MM.1S (cell line): Measurements from ENCODE around the gene SPINT4.

Source experiments
- DNase-seq: peaks from one replicate; pipeline ENCODE4 v3.0.0-alpha.2; 2015
- H2AFZ ChIP-seq: fragments of 300-600 bp; sonication (generic); 2 replicates; pipeline ENCODE4 v1.6.0; 2016; ENCODE audit warnings: antibody characterized with exemption, low read length
- H3F3A ChIP-seq: fragments of 300-600 bp; sonication (generic); 2 replicates; pipeline ENCODE4 v1.6.1; 2016; ENCODE audit warnings: mild to moderate bottlenecking, antibody characterized with exemption, low read length, moderate library complexity, mixed read lengths; ENCODE audit not compliant: insufficient read depth
- H3K27ac ChIP-seq: fragments of 300-600 bp; sonication (generic); 2 replicates; pipeline ENCODE4 v1.5.1; 2016; ENCODE audit warnings: mild to moderate bottlenecking, low read length
- H3K27me3 ChIP-seq: fragments of 300-600 bp; sonication (generic); replicated peaks from 2 replicates; pipeline ENCODE4 v1.6.0; 2016; ENCODE audit warnings: low read length; ENCODE audit not compliant: insufficient read depth
- H3K36me3 ChIP-seq: fragments of 300-600 bp; sonication (generic); replicated peaks from 2 replicates; pipeline ENCODE4 v1.6.1; 2016; ENCODE audit warnings: mild to moderate bottlenecking, low read length, mixed read lengths; ENCODE audit not compliant: insufficient read depth
- H3K4me1 ChIP-seq: fragments of 300-600 bp; sonication (generic); 2 replicates; pipeline ENCODE4 v1.6.1; 2016; ENCODE audit warnings: low read length, mixed read lengths
- H3K4me2 ChIP-seq: fragments of 300-600 bp; sonication (generic); 2 replicates; pipeline ENCODE4 v1.6.0; 2016; ENCODE audit warnings: low read depth, low read length
- H3K4me3 ChIP-seq: fragments of 300-600 bp; sonication (generic); 2 replicates; pipeline ENCODE4 v1.5.1; 2016; ENCODE audit warnings: low read length, mixed read lengths
- H3K79me2 ChIP-seq: fragments of 300-600 bp; sonication (generic); 2 replicates; pipeline ENCODE4 v1.6.1; 2016; ENCODE audit warnings: mixed run types, low read length, mixed read lengths
- H3K9ac ChIP-seq: fragments of 300-600 bp; sonication (generic); 2 replicates; pipeline ENCODE4 v1.6.1; 2016; ENCODE audit warnings: low read length, mixed read lengths
- H3K9me2 ChIP-seq: fragments of 300-600 bp; sonication (generic); replicated peaks from 2 replicates; pipeline ENCODE4 v1.6.1; 2016; ENCODE audit warnings: mild to moderate bottlenecking, low read length, mixed read lengths; ENCODE audit not compliant: insufficient read depth
- H3K9me3 ChIP-seq: fragments of 300-600 bp; sonication (generic); replicated peaks from 2 replicates; pipeline ENCODE4 v1.6.1; 2016; ENCODE audit warnings: mild to moderate bottlenecking, low read length, mixed read lengths; ENCODE audit not compliant: insufficient read depth
- H4K20me1 ChIP-seq: fragments of 300-600 bp; sonication (generic); 2 replicates; pipeline ENCODE4 v1.6.1; 2016; ENCODE audit warnings: mild to moderate bottlenecking, low read length, moderate library complexity, mixed read lengths; ENCODE audit not compliant: insufficient read depth
- EZH2 ChIP-seq: fragments of 300-600 bp; sonication (generic); optimal IDR thresholded peaks from 2 replicates; pipeline ENCODE3; 2017; ENCODE audit warnings: low read depth, mild to moderate bottlenecking, antibody characterized with exemption, low read length, mixed read lengths
- EZH2phosphoT487 ChIP-seq: fragments of 300-600 bp; sonication (generic); IDR thresholded peaks from 2 replicates; pipeline ENCODE4 v1.6.1; 2018; ENCODE audit warnings: antibody characterized with exemption, low read length
- TF ChIP-seq, protein P1 (sequence below): fragments of 300-600 bp; sonication (generic); IDR thresholded peaks from 2 replicates; pipeline ENCODE4 v1.5.1; 2016; ENCODE audit warnings: antibody characterized with exemption, low read length, mixed read lengths

SPINT4 gene

DNA sequence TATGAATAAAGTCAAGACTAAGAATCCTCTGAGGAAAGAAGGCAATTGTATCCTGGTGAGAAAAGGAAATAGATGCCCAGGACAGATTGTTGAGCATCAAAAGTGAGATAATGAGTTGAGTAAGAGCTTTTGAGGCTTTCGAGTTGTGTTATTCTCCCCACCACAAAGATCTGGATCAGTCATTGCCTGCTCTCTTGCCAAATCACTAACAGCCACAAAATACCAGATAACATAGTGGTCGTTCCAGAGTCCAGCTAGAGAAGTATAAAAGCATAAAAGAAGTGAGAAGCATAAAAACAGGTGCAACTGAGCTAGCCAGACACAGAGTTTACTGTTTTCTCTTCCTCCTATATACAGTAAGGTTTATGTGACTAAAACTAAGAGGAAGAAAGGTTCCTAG lies 4.9 kb downstream of the SPINT4 start:
- TF ChIP-seq EZH2phosphoT487 (no peak), EZH2 (no peak)
- TF ChIP-seq, protein P1, sequence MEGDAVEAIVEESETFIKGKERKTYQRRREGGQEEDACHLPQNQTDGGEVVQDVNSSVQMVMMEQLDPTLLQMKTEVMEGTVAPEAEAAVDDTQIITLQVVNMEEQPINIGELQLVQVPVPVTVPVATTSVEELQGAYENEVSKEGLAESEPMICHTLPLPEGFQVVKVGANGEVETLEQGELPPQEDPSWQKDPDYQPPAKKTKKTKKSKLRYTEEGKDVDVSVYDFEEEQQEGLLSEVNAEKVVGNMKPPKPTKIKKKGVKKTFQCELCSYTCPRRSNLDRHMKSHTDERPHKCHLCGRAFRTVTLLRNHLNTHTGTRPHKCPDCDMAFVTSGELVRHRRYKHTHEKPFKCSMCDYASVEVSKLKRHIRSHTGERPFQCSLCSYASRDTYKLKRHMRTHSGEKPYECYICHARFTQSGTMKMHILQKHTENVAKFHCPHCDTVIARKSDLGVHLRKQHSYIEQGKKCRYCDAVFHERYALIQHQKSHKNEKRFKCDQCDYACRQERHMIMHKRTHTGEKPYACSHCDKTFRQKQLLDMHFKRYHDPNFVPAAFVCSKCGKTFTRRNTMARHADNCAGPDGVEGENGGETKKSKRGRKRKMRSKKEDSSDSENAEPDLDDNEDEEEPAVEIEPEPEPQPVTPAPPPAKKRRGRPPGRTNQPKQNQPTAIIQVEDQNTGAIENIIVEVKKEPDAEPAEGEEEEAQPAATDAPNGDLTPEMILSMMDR: no peak
- no peak overlapping the region for H3K4me2 ChIP-seq
- no peaks in the 10 kb centered on the region for H3K4me1 ChIP-seq
- no peaks in the 10 kb centered on the region for H3K27me3 ChIP-seq
- no peak overlapping the region for H3K9ac ChIP-seq
- H3K4me3 ChIP-seq: no peak overlapping the region
- DNase-seq: no peak
- no peaks in the 10 kb centered on the region for H4K20me1 ChIP-seq
- no peaks in the 10 kb centered on the region for H3K36me3 ChIP-seq
- H3F3A ChIP-seq: no peaks in the 10 kb centered on the region
- H3K27ac ChIP-seq: no peak overlapping the region
- H2AFZ ChIP-seq: no peak overlapping the region
- H3K9me3 ChIP-seq: no peaks in the 10 kb centered on the region
- H3K9me2 ChIP-seq: no peaks in the 10 kb centered on the region
- H3K79me2 ChIP-seq: no peaks in the 10 kb centered on the region

DNA sequence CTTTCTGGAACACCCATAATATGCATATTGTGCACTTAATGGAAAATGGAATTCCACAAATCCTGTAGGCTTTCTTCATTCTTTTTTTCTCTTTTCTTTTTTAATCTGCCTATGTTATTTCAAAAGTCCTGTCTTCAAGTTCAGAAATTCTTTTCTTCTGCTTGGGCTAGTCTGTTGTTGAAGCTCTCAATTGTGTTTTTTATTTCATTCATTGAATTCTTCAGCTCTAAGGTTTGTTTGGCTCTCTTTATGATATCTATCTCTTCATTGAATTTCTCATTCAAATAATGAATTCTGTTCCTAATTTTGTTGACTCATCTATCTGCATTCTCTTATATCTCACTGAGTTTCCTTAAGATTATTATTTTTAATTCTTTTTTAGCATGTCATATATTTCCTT lies 10.1 kb downstream of the SPINT4 start:
- Histone ChIP-seq H3K27ac (no peak overlapping the region), H3K9me3 (no peaks in the 10 kb centered on the region), H4K20me1 (no peaks in the 10 kb centered on the region), H3K27me3 (no peaks in the 10 kb centered on the region), H3K4me1 (peaks cover 15% of the 10 kb centered on the region; the same call in 1 of the 2 replicates), H3K4me3 (no peak overlapping the region), H3K4me2 (no peak overlapping the region), H3K9ac (no peak overlapping the region), H2AFZ (no peak overlapping the region), H3K9me2 (no peaks in the 10 kb centered on the region), H3F3A (peaks cover 19% of the 10 kb centered on the region), H3K36me3 (no peaks in the 10 kb centered on the region), H3K79me2 (no peaks in the 10 kb centered on the region)
- TF ChIP-seq, protein P1: no peak
- no peak for TF ChIP-seq EZH2
- no peak for TF ChIP-seq EZH2phosphoT487
- no peak for DNase-seq

DNA sequence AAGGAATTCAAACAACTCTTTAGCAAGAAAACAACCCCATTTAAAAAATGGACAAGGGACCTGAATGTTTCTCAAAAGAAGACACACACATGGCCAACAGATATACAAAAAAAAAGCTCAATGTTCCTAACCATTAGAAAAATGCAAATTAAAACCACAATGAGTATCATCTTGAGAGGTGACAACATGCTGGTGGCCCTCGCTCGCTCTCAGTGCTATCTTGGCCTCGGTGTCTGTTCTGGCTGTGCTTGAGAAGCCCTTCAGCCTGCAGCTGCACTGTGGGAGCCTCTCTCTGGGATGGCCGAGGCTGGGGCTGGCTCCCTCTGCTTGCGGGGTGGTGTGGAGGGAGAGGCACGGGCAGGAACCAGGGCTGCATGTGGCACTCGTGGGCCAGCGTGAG lies 13.4 kb downstream of the SPINT4 start:
- Histone ChIP-seq H3K4me2 (peak overlapping the region; percentile 47), H3K79me2 (no peaks in the 10 kb centered on the region), H4K20me1 (no peaks in the 10 kb centered on the region), H3K4me1 (peaks cover 15% of the 10 kb centered on the region; the same call in 1 of the 2 replicates), H3K9me3 (no peaks in the 10 kb centered on the region), H3K9me2 (no peaks in the 10 kb centered on the region), H2AFZ (peak overlapping the region; percentile 23; the same call in 1 of the 2 replicates), H3K9ac (no peak overlapping the region; the same call in 1 of the 2 replicates), H3K27me3 (no peaks in the 10 kb centered on the region), H3K27ac (peak overlapping the region; percentile 72; the same call in 1 of the 2 replicates), H3F3A (peaks cover 19% of the 10 kb centered on the region), H3K4me3 (no peak overlapping the region), H3K36me3 (no peaks in the 10 kb centered on the region)
- peak; percentile 83 for DNase-seq
- TF ChIP-seq EZH2 (no peak), EZH2phosphoT487 (no peak)
- TF ChIP-seq, protein P1: no peak
